ENCODE results near the gene SPECC1L.

The SPECC1L gene

DNA sequence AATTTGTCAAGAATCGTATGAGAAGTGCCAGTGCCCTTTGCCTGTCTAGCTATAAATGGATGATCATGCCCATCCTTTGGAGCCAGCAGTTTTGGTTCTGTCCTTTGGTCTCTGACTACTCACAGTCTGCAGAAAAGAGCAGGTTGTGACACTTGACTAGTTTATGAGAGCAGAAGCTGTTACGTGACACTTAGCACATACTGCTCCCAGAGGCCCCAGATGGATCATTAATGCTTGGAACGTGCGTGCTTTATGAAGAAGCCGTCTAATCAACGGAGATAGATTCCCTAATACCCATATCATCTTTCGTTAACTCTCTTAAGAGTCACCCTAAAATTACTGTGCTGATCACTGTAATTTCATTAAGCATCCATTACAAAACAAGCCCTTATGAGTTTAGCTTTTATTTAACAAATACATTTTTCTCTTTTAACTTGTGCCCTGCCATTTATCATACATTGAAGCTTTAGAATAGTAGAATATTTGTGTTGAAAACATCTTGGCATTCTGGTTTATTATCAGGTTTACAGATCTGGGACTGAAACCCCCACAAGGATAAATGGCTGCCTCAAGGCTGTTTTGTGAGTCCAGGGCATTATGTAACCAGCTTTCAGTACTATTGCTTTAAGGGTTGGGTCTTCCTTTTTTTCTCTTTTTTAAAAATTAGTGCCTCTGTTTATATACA lies 109.7 kb downstream of the SPECC1L start:
- TF ChIP-seq RAD21 (IDR thresholded peaks at IDR 0.05; ENCODE audit: low read depth) (no peak), EP300 (IDR thresholded peaks at IDR 0.05; ENCODE audit: borderline replicate concordance) (no peak), REST (IDR thresholded peaks at IDR 0.05; ENCODE audit: low read depth) (no peak), CREB1 (IDR thresholded peaks at IDR 0.05; ENCODE audit: low read depth) (no peak), NFIC (IDR thresholded peaks at IDR 0.05) (no peak), TCF12 (IDR thresholded peaks at IDR 0.05; ENCODE audit: low read depth) (no peak), TEAD4 (IDR thresholded peaks at IDR 0.05) (no peak), YY1 (IDR thresholded peaks at IDR 0.05; ENCODE audit: low read depth) (no peak), ZBTB7A (IDR thresholded peaks at IDR 0.05; ENCODE audit: low read depth) (no peak)
- TF ChIP-seq, protein P1, sequence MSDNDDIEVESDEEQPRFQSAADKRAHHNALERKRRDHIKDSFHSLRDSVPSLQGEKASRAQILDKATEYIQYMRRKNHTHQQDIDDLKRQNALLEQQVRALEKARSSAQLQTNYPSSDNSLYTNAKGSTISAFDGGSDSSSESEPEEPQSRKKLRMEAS (IDR thresholded peaks at IDR 0.05): no peak

- TF ChIP-seq EP300 (IDR thresholded peaks at IDR 0.05; ENCODE audit: borderline replicate concordance) (no peak), TEAD4 (IDR thresholded peaks at IDR 0.05) (no peak), CREB1 (IDR thresholded peaks at IDR 0.05; ENCODE audit: low read depth) (no peak), YY1 (IDR thresholded peaks at IDR 0.05; ENCODE audit: low read depth) (no peak), CEBPB (IDR thresholded peaks at IDR 0.05) (no peak), ZBTB7A (IDR thresholded peaks at IDR 0.05; ENCODE audit: low read depth) (no peak), NFIC (IDR thresholded peaks at IDR 0.05) (no peak), EGR1 (IDR thresholded peaks at IDR 0.05) (no peak), RAD21 (IDR thresholded peaks at IDR 0.05; ENCODE audit: low read depth) (no peak), TAF1 (IDR thresholded peaks at IDR 0.05; ENCODE audit: low read depth) (no peak), TCF12 (IDR thresholded peaks at IDR 0.05; ENCODE audit: low read depth) (no peak), FOXM1 (IDR thresholded peaks at IDR 0.05; ENCODE audit: borderline replicate concordance, low read depth) (no peak), REST (IDR thresholded peaks at IDR 0.05; ENCODE audit: low read depth) (no peak)
- TF ChIP-seq, protein P1 (IDR thresholded peaks at IDR 0.05): no peak
- TF ChIP-seq, protein P2, sequence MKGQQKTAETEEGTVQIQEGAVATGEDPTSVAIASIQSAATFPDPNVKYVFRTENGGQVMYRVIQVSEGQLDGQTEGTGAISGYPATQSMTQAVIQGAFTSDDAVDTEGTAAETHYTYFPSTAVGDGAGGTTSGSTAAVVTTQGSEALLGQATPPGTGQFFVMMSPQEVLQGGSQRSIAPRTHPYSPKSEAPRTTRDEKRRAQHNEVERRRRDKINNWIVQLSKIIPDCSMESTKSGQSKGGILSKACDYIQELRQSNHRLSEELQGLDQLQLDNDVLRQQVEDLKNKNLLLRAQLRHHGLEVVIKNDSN (IDR thresholded peaks at IDR 0.05): no peak
Observed at GRCh38 chr22:24380905-24381230, 110.2 kb downstream of the SPECC1L start.

DNA sequence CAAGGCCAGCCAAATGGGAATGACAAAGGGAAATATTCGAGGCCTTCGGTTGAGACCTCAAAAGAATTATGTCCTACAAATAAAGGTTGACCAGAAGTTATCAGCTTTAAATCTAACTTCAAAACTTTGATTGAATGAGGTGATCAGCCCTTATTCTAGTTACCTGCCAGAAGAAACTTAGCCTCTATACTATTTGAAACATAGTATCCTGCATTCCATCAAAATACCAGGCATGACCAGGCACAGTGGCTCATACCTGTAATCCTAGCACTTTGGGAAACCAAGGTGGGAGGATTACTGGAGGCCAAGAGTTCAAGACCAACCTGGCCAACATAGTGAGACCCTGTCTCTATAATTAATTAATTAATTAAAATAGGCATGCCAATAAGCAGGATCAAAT lies 112.4 kb downstream of the SPECC1L start:
- TF ChIP-seq, protein P2 (IDR thresholded peaks at IDR 0.05): no peak
- TF ChIP-seq TEAD4 (IDR thresholded peaks at IDR 0.05): no peak
- no peak for TF ChIP-seq NFIC (IDR thresholded peaks at IDR 0.05)
- no peak for TF ChIP-seq RAD21 (IDR thresholded peaks at IDR 0.05; ENCODE audit: low read depth)
- no peak for TF ChIP-seq TAF1 (IDR thresholded peaks at IDR 0.05; ENCODE audit: low read depth)
- no peak for TF ChIP-seq REST (IDR thresholded peaks at IDR 0.05; ENCODE audit: low read depth)
- TF ChIP-seq, protein P1 (IDR thresholded peaks at IDR 0.05): no peak
- TF ChIP-seq FOXM1 (IDR thresholded peaks at IDR 0.05; ENCODE audit: borderline replicate concordance, low read depth): no peak
- no peak for TF ChIP-seq EP300 (IDR thresholded peaks at IDR 0.05; ENCODE audit: borderline replicate concordance)
- TF ChIP-seq CREB1 (IDR thresholded peaks at IDR 0.05; ENCODE audit: low read depth): no peak
- TF ChIP-seq TCF12 (IDR thresholded peaks at IDR 0.05; ENCODE audit: low read depth): no peak
- TF ChIP-seq ZBTB7A (IDR thresholded peaks at IDR 0.05; ENCODE audit: low read depth): no peak
- no peak for TF ChIP-seq YY1 (IDR thresholded peaks at IDR 0.05; ENCODE audit: low read depth)
- TF ChIP-seq EGR1 (IDR thresholded peaks at IDR 0.05): no peak
- TF ChIP-seq CEBPB (IDR thresholded peaks at IDR 0.05): no peak

GRCh38 chr22:24384131-24384530 lies 113.5 kb downstream of the SPECC1L start:
- TF ChIP-seq FOXM1 (IDR thresholded peaks at IDR 0.05; ENCODE audit: borderline replicate concordance, low read depth) (no peak), RAD21 (IDR thresholded peaks at IDR 0.05; ENCODE audit: low read depth) (no peak), TEAD4 (IDR thresholded peaks at IDR 0.05) (no peak), YY1 (IDR thresholded peaks at IDR 0.05; ENCODE audit: low read depth) (no peak), CEBPB (IDR thresholded peaks at IDR 0.05) (no peak), NFIC (IDR thresholded peaks at IDR 0.05) (no peak), TCF12 (IDR thresholded peaks at IDR 0.05; ENCODE audit: low read depth) (no peak), TAF1 (IDR thresholded peaks at IDR 0.05; ENCODE audit: low read depth) (no peak), CREB1 (IDR thresholded peaks at IDR 0.05; ENCODE audit: low read depth) (no peak), EP300 (IDR thresholded peaks at IDR 0.05; ENCODE audit: borderline replicate concordance) (no peak), EGR1 (IDR thresholded peaks at IDR 0.05) (no peak)
- TF ChIP-seq, protein P1 (IDR thresholded peaks at IDR 0.05): no peak
- TF ChIP-seq, protein P2 (IDR thresholded peaks at IDR 0.05): no peak
